ENCODE measurements around the gene FAM193A.
"Not testable (repeated sequence)": the region's sequence is repeated elsewhere in the genome, so short reads cannot be mapped to it uniquely, and the experiment has no call there.

Gene FAM193A

DNA sequence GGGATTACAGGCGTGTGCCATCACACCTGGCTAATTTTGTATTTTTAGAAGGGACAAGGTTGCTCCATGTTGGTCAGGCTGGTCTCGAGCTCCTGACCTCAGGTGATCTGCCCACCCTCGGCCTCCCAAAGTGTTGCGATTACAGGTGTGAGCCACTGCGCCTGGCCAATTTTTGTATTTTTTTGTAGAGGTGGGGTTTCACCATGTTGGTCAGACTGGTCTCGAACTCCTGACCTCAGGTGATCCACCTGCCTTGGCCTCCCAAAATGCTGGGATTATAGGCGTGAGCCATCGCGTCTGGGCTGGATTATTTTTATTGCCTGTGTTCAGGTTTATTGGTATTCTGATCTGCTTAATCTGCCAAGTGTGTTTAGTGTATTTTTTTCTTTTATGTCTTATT is 82.3 kb downstream of the FAM193A start:
- not testable (repeated sequence) for DNase-seq

DNA sequence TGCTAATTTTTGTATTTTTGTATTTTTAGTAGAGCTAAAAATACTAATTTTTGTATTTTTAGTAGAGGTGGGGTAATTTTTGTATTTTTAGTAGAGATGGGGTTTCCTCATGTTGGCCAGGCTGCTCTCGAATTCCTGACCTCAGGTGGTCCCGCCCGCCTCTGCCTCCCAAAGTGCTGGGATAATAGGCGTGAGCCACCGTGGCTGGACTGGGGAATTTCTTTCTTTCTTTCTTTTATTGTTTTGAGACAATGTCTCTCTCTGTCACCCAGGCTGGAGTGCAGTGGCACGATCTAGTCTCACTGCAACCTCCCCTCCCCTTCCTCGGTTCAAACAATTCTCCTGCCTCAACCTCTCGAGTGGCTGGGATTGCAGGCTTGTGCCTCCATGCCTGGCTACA is 83.0 kb downstream of the FAM193A start:
- DNase-seq: no peak

- DNase-seq: no peak
Observed at GRCh38 chr4:2621419-2621818, 85.0 kb downstream of the FAM193A start.

- no peak for DNase-seq
Observed at GRCh38 chr4:2623442-2623841, 87.0 kb downstream of the FAM193A start.

GRCh38 chr4:2624782-2625530 is 88.5 kb downstream of the FAM193A start:
- no peak for DNase-seq

GRCh38 chr4:2626231-2626630 is 89.8 kb downstream of the FAM193A start:
- no peak for DNase-seq

- DNase-seq: no peak
Observed at GRCh38 chr4:2630556-2631273, 94.3 kb downstream of the FAM193A start.

- no peak for DNase-seq
Observed at GRCh38 chr4:2634014-2634413, 97.6 kb downstream of the FAM193A start.

DNA sequence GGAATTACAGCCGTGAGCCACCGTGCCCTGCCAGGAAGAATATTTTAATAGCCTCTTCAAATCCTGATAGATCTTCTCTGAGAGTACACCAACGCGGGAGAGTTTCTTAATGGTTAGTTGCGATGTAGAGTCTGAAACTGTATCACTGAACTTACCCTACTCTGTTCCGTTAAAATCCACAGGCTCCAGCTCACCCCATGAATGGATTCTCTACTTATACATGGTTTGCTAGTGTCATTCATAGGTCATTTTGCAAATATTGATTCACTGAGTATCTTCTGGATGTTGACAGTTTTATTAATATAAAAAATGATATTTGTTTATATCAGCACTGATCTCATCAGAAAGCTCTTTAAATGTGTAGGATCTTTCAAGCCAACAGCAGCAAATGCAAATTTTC is 99.9 kb downstream of the FAM193A start:
- DNase-seq: no peak

DNA sequence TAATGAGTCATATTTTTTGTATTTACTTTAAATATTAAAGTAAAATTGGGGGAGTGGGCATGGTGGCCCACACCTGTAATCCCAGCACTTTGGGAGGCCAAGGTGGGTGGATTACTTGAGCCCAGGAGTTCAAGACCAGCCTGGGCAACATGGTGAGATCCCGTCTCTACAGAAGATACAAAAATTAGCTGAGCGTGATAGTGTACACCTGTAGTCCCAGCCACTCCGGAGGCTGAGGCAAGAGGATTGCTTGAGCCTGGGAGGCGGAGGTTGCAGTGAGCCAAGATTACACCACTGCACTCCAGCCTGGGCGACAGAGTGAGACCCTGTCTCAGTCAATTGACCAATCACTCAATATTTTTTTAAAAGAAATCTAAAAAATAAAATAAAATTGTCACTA is 100.5 kb downstream of the FAM193A start:
- DNase-seq: not testable (repeated sequence)

- no peak for DNase-seq
Observed at GRCh38 chr4:2637956-2638552, 101.6 kb downstream of the FAM193A start.

- no peak for DNase-seq
Observed at GRCh38 chr4:2638730-2639129, 102.3 kb downstream of the FAM193A start.

GRCh38 chr4:2642968-2643367 is 106.5 kb downstream of the FAM193A start:
- DNase-seq: no peak

- no peak for DNase-seq
Observed at GRCh38 chr4:2643555-2643954, 107.1 kb downstream of the FAM193A start.

GRCh38 chr4:2646396-2647149 is 110.1 kb downstream of the FAM193A start:
- DNase-seq: no peak

DNA sequence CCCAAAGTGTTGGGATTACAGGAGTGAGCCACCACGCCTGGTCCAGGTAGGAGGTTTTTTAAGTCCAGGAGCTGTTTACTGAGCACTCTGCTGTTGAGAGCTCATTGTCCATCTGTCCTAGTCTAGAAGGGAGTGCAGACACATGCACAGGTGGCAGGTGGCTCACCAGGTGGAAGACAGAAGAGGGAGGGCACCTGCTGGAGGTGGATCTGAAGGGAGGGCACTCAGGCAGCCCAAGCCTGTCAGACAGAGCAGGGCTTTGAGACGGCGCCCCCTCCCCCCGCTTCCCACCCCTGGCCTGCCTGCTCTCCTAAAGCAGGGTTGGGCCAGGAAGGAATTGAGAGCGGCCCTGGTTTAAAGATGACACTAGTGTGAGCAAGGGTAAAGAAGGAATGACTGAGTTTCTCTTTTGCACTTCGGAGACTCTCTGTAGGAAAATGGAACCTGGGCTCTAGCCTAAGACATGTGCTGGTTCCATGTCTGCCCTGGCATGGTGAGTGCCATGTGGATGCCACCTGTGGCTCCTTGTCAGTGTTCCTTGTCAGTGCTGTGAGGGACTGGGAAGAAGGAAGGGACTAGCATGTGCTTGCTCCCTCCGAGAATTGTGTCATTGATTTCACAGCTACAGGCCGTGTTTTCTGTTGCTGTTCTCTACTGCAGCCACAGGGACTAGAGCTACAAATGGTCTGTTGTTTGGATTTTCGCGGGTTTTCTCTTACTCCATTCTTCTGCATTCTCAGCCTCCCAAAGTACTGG is 111.1 kb downstream of the FAM193A start:
- no peak for DNase-seq

DNA sequence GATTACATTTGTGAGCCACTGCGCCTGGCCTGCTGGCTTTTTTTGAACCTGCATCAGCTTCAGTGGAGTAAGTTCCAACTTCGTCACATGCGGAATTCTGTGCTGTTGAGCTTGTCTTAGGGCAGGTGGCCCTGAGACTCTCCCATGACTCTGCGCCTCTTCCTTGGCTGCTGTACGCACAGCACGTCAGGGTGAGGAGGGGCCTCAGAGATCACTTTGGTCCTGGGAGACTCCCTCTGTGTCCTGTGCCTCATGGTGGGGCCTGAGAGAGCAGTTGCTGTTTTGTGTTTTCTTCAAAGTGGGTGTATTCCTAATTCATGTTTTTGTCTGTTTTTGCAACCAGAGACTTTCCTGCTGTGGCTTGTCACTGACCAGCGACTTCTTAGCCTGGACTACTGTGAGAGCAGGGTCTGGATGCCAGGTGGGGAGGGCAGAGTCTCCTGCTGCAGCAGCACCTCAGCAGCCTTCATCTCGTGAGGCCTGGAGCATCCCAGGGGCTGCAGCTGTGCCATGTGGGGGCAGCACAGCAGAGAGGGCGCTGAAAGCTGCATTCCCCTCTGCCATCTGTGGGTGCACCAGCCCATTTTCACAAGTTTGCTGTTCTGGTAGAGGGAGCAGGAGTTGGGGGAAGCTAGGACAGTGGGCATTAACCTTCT is 111.8 kb downstream of the FAM193A start:
- no peak for DNase-seq

GRCh38 chr4:2649604-2650114 is 113.2 kb downstream of the FAM193A start:
- peak; percentile 3 for DNase-seq

DNA sequence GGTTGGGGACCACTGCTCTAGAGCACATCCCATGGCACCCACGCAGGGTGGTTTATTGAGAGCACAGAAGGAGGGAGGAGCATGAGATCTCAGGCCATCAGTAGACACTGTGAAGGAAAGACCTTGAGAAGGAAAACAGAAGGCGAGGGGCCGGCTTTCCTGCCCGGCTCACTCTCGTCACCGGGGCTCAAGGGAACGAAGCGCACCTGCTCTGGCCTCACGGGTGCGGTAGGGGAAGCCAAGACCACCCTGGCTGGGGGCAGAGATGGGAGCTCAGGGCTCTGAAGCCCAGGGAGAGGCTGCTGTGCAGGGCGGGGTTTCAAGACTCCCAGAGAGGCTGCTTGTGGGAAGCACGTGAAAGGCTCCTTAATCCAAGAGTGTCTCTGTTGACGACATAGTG is 113.8 kb downstream of the FAM193A start:
- DNase-seq: peak; percentile 16

GRCh38 chr4:2651546-2651945 is 115.1 kb downstream of the FAM193A start:
- DNase-seq: peak; percentile 16

GRCh38 chr4:2651998-2652397 is 115.6 kb downstream of the FAM193A start:
- peak; percentile 18 for DNase-seq

All from stimulated activated CD8-positive, alpha-beta memory T cell treated with anti-CD3 and anti-CD28 coated beads, Interleukin-4, amount 100 ng/mL, for 48 hours (primary cell).